GM18867 (cell line): ENCODE results near the gene UXS1.

Experiments used
- ATAC-seq: cut with Tn5 transposase; IDR thresholded peaks from one replicate; pipeline ENCODE4 v1.9.1; 2021; ENCODE audit warnings: mild to moderate bottlenecking, moderate library complexity; ENCODE audit not compliant: unreplicated experiment

UXS1 gene

DNA sequence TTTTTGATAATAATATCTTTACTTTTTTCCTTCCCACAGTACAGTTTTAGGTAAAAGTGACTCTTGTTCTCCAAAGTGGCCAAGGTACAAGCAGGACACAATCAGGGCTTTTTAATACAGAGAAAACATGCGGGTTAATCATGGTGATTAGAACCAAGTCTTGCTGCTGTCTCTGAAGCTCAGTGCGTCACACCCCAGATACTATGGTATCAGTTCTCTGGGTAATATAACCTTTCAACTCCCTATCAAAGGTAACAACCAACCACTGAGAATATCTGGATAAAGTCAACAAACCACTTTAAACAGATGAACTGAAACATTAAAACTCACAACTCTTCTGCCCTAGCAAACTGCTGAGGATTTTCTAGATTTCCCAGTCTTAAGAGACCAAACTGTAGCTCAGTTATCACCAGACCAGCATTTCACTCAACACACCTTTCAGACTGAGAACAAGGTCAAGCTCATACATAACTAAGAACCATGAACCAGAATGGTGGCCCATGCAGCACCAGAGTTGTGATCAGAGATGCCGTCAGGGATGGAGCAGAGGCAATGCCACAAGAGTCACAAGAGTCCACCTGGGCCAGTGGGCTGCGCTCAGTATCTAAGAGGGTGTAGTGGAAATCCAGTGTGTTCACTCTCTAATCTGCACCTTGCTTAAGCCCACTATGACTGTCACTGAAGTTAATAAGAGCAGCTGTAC, 103.0 kb downstream of the UXS1 start:
- no peak for ATAC-seq

DNA sequence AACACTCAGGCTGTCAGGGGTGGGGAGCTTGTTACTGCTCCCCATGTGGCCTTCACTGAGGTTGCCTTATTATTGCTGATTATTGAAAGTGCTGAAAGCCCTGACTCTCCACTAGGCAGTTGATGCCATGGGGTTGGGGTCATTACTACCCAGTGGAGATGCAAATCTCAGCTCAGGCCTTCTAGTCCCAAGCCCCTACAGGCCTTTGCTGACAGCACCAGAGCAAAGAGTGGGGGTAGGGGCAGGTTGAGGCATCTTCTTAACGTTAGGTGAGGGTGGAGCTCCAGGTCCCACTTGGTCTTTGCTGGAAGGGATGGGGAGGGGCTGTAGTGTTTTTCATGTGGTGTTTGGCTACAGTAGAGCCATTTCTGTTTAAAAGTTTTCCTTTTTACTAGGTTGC, 104.5 kb downstream of the UXS1 start:
- no peak for ATAC-seq

- no peak for ATAC-seq
These were observed 108.7 kb downstream of the UXS1 start for GRCh38 chr2:106085181-106085940.

- ATAC-seq: no peak
These were observed 113.1 kb downstream of the UXS1 start for GRCh38 chr2:106080959-106081358.

GRCh38 chr2:106078096-106078495, 116.0 kb downstream of the UXS1 start:
- no peak for ATAC-seq

DNA sequence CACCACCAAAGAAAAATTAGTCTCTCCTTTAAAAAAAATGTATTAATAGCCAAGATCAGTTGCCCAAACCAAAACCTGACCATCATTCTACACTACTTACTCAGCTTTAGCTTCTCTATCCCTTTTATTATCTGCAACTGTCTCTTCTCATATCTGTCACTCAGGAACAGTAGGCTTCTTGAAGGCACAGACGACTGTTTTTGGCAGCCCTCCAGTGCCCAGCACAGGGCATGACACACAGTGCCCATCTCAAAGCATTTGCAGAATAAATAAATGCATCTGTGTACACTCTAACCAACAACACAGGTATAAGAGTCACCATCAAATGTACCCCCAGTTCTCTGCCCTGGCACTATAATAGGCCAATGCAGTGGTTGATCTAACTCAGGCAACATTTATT, 117.2 kb downstream of the UXS1 start:
- ATAC-seq: no peak

- no peak for ATAC-seq
These were observed 119.1 kb downstream of the UXS1 start for GRCh38 chr2:106075048-106075447.

DNA sequence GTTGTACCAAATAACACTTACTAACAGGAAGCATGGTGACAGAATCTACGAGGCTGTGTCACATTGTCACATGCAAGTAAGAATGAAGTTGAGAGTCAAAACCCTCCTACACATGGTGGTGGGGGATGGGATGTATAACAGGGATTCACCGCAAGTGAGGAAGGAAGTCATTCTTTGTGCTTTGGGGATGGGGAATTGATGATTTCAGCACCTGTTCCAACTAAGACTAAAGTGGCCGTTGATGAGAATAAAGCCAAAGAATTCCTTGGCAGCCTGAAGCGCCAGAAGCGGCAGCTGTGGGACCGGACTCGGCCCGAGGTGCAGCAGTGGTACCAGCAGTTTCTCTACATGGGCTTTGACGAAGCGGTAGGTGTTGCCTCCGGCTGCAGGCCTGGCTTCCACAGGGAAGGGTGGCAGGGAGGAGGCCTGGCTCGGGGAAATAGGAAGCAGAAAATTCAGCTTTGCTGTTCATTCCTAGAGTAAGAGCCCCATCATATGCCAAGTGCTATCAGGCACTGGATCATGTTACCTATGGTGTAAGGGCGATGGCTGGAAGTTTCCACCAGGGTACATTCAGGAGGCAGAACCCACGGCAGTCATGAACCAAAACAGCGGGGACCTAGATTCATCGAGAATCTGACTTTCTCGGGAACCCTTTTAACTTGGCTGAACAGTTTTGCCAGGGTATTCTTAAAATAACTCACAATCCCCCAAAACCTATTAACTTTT, 120.3 kb downstream of the UXS1 start:
- ATAC-seq: no peak

GRCh38 chr2:106070181-106070580, 123.9 kb downstream of the UXS1 start:
- no peak for ATAC-seq

GRCh38 chr2:106068451-106068850, 125.7 kb downstream of the UXS1 start:
- no peak for ATAC-seq

- ATAC-seq: no peak
These were observed 127.9 kb downstream of the UXS1 start for GRCh38 chr2:106065983-106066820.

GRCh38 chr2:106065268-106065982, 128.7 kb downstream of the UXS1 start:
- ATAC-seq: no peak

DNA sequence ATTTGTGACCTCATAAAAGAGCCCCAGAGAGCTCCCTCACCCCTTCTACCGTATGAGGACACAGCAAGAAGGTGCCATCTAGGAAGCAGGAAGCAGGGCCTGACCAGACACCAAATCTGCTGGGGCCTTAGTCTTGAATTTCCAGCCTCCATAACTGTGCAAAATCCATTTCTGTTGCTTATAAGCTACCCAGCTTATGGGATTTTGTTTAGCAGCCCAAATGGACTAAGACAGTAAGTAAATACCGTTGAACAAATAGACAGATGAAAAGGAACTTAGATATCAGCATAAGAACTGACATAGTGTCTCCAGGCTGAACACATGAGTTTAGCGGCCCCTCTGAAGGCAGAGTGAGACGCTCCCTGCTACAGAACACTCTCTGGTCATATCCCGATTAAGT, 130.9 kb downstream of the UXS1 start:
- no peak for ATAC-seq

DNA sequence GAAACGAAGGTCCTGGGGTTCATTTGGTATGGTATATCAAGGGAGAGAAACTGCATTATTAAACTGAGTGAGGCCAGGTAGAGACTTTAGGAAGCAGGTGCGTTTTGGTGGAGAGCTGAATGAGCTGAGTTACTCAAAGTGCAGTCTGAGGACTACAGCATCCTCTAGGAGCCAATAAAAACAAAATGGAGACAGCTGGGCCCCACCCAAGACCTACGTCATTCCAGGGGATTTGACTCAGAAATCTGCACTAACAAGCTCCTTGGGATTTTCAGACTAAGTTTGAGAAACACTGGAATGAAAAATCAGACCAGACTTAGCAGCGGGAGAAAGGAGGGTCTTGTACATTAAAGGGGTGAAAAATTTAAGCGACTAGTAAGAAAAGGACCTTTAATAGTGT, 131.5 kb downstream of the UXS1 start:
- ATAC-seq: no peak

DNA sequence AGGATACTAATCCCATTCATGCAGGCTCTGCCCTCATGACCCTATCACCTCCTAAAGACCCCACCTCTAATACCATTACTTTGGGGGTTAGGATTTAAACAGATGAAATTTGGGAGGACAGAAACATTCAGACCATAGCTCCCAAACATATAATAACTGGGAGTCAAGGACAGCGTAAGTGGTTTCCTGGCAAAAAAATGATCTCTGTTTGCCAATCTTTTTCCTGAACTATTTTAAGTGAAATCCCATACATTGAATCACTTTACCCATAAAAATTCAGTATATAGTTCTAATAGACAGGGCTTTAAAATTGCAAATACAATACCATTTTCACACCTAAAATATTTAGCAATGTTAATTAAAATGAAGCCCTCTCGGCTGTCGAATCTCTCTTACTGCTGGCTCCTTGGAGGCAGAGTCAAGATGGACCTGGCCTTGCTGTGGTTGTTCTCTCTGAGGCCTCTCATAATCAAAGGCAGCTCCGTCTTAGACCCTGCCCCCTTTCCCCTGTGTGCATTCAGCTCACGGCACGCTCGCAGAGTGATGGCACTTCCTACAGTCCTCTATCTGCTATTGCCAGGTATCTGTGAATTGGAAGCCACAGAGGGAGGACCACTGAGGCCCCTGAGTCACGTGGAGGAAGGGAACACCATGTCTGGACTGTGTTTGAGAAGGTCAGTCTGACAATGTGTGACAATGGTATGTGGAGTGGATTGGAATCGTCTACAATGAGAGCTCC, 132.3 kb downstream of the UXS1 start:
- ATAC-seq: no peak

GRCh38 chr2:106059416-106060065, 134.6 kb downstream of the UXS1 start:
- ATAC-seq: no peak

GRCh38 chr2:106058469-106059137, 135.5 kb downstream of the UXS1 start:
- ATAC-seq: no peak

GRCh38 chr2:106057206-106057605, 136.9 kb downstream of the UXS1 start:
- no peak for ATAC-seq
